Measurements from ENCODE around the gene BTNL9.

GRCh38 chr5:181056431-181056830, 16.4 kb downstream of the BTNL9 start:
- TF ChIP-seq CTCF (conservative IDR thresholded peaks at IDR 0.05; ENCODE audit: low read depth, low read length): no peak
- TF ChIP-seq POLR2A (IDR thresholded peaks at IDR 0.05; ENCODE audit: low read depth, low read length): no peak
- TF ChIP-seq CHD1 (IDR thresholded peaks at IDR 0.05; ENCODE audit: low read depth, low read length): no peak
- TF ChIP-seq SMC3 (IDR thresholded peaks at IDR 0.05; ENCODE audit: low read depth, low read length): no peak
- no peak for TF ChIP-seq FOS (IDR thresholded peaks at IDR 0.05; ENCODE audit: low read depth, low read length)
- no peak for TF ChIP-seq ELK1 (IDR thresholded peaks at IDR 0.05; ENCODE audit: borderline replicate concordance, low read depth, low read length)
- no peak for TF ChIP-seq BHLHE40 (IDR thresholded peaks at IDR 0.05; ENCODE audit: low read depth, low read length)
- no peak for TF ChIP-seq MXI1 (IDR thresholded peaks at IDR 0.05; ENCODE audit: borderline replicate concordance, low read depth, low read length)
